Brain pericyte (primary cell): ENCODE results near the gene NIT1.

Experiments
- DNase-seq: peaks from one replicate; pipeline ENCODE4 v3.0.0-alpha.2; 2012; ENCODE audit warnings: low read depth, low spot score

The NIT1 gene

DNA sequence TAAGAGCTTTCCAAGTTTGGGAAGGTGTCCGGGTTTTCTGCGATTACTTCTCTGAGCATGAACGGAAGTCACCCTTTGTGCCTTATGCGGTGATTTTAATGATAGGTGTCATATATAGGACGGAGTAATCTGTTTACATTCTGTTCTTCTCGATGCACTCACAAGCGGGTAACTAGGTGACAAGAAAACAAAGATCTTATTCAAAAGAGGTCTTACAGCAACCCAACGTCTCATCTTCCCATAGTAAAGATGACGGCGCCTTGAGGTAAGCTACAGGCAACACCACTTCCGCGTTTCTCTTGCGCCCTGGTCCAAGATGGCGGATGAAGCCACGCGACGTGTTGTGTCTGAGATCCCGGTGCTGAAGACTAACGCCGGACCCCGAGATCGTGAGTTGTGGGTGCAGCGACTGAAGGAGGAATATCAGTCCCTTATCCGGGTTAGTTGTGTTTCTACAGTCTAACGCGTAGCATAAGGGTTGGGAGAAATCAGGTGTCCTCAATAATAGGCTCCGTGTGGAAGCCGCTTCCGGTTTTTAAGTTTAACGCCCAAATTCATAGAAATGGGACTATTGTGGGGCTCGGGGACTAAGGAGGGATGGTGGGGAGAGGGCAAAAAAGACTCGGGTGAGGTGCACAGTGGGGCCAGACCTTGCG lies 35.9 kb downstream of the NIT1 start, which contains the start of gene UFC1:
Gene UFC1, plus strand, starts transcription at position 297 of the 656 bp plus-strand sequence. Its CDS starts 20 bp downstream, at position 317.
- DNase-seq, result peak; percentile 78

DNA sequence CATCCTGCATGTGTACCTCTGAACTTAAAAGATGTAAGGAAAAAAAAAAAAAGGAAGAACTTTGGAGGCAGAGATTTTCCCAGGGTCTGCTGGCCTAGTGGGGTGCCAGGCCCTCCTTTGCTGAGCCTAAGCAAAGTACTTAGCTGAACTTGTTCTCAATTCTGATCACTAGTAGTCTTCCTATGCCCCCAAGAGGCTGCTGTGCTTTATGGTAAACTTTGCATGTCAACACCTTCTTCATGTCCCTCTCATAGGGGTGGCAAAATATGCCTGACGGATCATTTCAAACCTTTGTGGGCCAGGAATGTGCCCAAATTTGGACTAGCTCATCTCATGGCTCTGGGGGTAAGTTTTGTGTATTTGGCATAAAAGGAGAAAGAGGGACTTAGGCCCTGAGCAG lies 40.0 kb downstream of the NIT1 start:
- no peak for DNase-seq

DNA sequence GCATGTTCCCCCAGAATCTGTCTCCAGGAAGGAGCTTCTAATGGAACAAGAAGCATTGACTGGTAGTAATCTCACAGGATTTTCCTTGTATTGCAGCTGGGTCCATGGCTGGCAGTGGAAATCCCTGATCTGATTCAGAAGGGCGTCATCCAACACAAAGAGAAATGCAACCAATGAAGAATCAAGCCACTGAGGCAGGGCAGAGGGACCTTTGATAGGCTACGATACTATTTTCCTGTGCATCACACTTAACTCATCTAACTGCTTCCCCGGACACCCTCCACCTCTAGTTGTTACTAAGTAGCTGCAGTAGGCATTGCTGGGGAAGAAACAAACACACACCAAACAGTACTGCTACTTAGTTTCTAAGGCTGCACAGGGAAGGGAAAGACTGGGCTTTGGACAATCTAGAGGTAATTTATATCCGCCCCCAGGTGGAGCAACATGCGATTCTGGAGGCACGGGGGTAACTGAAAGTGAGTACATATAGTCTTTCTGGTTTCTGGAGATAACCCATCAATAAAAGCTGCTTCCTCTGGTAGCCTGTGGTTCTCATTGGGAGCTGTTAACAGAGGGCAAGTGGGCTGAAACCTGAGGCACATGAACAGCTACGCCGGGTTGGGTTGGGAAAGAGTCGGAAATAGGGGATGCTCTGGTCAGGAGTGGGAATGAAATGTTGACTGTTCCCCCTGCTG lies 40.6 kb downstream of the NIT1 start:
- DNase-seq, result no peak

DNA sequence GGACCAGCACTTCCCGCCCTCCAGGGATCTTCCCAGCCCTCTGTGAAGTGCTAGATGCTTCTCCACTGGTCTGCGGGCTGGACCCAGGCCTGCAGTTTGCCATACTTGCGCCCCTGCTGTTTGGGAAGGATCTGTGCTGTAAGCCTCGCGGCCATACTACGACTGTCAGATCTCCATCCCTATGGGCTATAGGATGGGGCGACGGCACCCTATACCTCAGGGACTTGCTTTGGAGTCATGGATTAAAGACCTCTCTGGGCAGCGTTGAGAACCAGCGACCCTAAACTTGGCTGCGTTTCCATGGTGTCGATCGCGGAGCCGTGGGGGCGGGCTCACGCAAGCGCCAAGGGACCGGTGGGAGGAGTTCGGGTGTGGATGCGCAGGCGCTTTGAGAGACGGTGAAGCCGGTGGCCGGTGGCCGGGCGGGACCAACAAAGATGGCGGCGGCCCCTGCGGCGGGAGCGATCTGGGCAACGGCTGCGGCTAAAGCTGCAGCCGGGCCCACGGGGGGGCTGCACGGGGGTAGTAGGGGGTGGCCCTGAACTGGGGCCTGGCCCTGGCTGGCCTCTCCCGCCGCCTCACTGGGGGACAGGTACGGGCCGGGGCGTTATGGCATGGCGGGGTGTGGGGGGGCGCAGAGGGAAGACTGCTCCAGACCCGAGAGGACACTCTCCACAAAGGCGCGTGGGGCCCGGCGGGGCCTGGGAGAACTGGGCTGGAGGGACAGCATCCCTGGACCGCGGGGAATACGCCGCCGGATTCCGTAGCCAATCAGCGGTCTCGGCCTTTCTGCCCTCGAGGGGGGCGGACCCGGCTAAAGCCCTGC lies 41.4 kb downstream of the NIT1 start, which contains the start of gene USP21:
Gene USP21, plus strand, starts transcription at position 414 of the 826 bp plus-strand sequence. CDS start 1,141 bp downstream, outside the sequence.
- peak; percentile 53 for DNase-seq

DNA sequence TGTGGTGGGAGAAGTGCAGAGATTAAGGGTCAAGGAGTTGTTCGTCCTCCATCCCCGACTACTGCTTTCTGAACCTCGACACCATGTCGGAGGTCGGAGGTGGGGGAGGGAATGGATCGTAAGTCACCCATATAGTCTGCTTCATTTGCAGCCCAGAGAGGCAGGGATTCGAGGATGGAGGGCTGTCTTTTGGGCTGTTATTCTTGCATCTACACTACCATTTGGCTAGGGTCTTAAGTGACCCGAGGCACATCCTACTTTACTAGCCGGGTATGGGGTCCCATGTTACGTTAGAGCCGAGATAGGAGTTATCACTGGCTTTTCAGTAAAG lies 42.0 kb downstream of the NIT1 start:
- DNase-seq, result no peak

DNA sequence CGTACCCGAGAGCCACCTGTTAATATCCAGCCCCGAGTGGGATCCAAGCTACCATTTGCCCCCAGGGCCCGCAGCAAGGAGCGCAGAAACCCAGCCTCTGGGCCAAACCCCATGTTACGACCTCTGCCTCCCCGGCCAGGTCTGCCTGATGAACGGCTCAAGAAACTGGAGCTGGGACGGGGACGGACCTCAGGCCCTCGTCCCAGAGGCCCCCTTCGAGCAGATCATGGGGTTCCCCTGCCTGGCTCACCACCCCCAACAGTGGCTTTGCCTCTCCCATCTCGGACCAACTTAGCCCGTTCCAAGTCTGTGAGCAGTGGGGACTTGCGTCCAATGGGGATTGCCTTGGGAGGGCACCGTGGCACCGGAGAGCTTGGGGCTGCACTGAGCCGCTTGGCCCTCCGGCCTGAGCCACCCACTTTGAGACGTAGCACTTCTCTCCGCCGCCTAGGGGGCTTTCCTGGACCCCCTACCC lies 42.8 kb downstream of the NIT1 start:
- DNase-seq, result no peak

DNA sequence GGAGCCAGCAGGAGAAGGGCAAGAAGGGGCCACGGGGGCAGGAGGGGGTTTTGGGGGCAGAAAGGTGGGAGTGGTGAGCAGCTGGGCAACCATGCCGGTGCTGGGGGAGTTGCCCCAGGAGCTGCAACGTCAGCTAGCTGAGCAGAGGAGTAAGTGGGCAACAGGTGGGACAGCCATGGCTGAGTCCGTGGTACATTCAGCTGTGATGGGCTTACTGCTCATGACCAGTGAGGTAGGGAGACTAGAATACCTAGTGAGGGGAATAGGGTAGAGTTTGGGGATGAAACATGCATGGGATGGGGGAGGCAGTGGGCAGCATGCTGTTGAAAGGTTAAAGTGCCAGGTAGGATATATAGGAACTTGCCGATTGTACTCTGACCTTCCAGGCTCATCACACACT lies 43.7 kb downstream of the NIT1 start:
- DNase-seq, result no peak

DNA sequence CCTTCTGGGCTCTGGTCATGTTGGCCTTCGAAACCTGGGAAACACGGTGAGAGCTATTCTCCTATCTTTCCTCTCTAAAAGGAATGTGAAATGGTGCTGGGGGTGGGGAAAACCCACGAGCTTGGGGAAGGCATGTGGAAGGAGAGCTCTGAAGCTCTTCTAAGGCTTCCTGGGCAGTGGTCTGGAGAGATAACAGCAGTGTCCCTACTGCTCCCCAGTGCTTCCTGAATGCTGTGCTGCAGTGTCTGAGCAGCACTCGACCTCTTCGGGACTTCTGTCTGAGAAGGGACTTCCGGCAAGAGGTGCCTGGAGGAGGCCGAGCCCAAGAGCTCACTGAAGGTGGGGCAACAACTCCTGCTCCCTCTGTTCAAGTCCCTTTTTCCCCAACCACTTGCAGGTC lies 44.1 kb downstream of the NIT1 start:
- no peak for DNase-seq

DNA sequence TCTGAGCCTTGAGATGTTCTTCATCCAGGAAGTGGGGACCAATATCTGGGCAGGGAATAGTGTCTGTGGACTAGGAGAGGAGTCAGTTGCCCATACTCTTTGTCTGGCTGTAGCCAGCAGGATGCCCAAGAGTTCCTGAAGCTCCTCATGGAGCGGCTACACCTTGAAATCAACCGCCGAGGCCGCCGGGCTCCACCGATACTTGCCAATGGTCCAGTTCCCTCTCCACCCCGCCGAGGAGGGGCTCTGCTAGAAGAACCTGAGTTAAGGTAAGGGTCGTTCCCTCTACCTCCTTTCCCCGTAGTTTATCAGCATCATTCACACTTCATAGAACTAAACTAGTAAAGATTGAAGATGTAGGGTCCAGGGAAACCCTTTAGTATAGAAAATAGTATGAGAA lies 44.9 kb downstream of the NIT1 start:
- DNase-seq, result no peak

DNA sequence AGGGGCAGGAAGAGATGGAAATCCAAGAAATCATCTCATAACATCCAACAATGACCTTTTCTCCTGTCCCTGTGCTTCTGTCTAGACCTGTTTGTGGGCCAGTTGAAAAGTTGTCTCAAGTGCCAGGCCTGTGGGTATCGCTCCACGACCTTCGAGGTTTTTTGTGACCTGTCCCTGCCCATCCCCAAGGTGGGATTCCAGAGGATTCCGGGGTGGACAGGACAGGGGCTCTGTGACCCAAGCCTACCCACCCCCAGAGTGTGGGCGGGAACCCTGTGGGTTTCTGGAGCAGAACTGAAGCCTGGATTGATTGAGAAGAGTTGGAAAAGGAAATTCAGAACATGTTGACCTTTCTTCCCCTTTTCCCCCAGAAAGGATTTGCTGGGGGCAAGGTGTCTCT lies 45.9 kb downstream of the NIT1 start:
- DNase-seq, result no peak

DNA sequence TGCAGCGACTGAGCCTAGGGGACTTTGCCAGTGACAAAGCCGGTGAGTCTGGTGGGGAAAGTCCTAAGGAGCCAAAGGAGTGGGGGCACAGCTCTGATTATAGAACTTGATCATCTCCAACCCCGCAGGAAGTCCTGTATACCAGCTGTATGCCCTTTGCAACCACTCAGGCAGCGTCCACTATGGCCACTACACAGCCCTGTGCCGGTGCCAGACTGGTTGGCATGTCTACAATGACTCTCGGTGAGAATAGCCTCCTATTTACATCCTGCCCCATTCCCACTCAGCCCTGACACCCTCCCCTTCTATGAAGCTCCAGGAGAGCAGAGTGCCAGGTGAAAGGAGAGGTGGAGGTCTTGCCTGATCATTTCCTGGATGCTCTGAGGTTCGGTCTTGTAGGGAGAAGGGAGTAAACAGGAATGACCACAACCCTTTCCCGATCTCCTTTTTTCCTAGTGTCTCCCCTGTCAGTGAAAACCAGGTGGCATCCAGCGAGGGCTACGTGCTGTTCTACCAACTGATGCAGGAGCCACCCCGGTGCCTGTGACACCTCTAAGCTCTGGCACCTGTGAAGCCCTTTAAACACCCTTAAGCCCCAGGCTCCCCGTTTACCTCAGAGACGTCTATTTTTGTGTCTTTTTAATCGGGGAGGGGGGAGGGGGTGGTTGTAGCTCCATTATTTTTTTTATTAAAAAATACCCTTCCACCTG lies 47.2 kb downstream of the NIT1 start:
- DNase-seq, result no peak

DNA sequence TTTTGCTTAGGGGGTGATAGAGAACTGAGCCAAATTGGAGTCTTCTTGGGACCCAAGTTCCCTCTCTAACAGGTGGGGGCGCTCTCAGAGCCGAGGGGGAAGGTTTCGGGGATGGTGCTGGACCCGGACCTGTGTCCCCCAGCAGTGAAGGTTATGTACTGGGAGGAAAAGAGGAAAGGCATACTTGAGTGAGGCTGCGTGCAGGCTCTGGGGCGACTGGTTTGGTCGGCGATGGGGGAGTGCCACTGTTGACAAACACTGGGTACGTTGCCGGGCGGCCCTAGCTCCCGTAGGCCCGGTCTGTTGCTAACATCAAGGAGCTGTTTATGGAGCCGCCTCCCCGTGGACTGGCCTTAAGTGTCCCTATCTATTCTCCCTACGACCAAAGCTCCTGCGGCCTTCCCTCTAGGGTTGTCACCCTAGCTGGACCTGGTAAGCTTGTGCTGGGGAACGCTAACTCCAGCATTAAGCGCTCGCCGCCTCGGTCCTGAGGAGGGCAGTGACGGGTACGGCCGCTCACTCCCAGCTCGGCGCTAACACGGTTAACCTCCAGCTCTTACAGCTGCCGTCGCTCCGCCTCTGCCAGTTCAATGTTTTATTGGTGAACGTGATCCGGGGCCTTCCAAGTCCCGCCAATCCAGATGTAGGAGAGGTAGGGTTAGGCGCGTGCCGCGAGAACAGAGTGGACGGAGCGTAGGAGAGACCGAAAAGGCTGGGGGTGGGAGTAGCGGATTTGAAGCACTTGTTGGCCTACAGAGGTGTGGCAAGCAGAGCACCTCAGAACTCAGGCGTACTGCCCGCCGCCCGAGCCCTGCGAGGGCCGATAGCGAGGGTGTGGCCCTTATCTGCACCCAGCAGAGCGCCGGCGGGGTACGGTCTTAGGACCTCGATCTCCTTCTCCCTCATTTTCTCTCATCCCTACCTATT lies 48.1 kb downstream of the NIT1 start, which contains the start of gene PPOX:
Gene PPOX, plus strand, starts transcription at position 685 of the 927 bp plus-strand sequence. CDS start 422 bp downstream, outside the sequence.
- DNase-seq, result peak; percentile 94

DNA sequence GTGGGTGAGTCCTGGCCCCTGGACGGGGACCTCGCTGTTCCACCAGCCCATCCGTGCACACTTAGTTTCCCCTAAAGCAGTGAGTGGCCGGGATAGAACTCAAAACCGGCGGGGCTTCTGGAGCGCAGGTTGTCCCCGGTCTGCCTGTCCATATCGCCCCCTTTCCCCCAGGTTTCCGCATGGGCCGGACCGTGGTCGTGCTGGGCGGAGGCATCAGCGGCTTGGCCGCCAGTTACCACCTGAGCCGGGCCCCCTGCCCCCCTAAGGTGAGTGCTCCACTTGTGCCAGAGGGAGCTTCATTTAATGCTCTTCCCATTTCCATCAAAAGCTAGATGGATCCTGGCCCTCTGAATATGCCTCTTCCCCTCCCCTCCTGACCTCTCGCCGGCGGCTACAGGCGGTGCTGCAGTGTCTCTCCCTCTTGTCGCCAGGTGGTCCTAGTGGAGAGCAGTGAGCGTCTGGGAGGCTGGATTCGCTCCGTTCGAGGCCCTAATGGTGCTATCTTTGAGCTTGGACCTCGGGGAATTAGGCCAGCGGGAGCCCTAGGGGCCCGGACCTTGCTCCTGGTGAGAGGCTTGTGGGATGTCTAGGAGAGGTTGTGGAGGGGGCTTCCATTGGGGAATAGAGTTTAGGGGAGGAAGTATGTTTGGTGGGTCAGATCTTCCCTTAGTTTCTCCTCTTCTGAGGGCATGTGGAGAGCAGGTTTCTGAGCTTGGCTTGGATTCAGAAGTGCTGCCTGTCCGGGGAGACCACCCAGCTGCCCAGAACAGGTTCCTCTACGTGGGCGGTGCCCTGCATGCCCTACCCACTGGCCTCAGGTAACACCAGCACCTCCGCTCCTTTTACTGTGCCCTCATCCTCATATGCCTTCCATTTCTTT lies 49.0 kb downstream of the NIT1 start:
- no peak for DNase-seq

DNA sequence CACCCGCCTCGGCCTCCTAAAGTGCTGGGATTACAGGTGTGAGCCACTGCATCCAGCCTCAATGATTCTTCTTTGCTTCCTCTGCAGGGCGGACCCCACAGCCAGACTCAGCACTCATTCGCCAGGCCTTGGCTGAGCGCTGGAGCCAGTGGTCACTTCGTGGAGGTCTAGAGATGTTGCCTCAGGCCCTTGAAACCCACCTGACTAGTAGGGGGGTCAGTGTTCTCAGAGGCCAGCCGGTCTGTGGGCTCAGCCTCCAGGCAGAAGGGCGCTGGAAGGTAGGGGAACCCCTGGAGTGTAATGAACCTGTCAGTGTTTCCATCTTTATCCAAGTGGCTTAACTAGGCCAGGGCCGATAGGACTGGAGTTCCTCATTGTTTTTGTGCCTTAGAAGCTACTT lies 51.0 kb downstream of the NIT1 start:
- no peak for DNase-seq
